ENCODE results near the gene RPS6KA2.
"Not testable (repeated sequence)": the region's sequence is repeated elsewhere in the genome, so short reads cannot be mapped to it uniquely, and the experiment has no call there.

Gene RPS6KA2

GRCh38 chr6:166589337-166589731 is 37.7 kb downstream of the RPS6KA2 start:
- DNase-seq = no peak

DNA sequence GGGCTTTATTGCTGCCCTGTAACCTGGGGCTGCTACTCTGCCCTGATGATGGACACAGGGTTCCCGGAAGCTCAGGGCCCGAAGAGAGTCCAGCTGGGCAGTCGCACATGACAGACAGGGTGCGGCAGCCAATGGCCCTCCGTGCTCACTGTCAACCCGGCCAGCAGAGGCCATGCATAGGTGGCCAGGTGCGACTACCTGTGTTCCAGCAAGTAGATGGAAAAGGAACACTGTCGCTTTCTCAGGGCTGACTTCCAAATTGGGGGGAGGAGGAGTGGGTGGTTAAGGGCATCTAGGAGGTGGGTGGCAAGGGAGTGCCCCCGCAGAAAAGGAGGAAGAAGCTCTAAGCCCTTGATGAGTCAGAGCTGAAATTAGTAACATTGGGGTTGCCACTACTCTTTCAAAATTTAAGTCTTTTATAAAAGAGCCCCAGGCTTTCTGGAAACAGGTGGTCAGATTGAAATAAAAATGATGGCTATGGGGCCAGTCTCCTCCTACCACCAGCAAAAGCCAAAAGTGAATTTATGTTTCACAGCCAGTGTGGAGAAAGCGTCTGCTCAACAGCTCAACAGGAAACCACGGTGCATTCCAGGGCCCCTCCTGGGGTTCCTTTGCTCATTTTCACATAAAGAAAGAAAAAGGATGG is 38.2 kb downstream of the RPS6KA2 start:
- DNase-seq = peak; percentile 72 to 87 (median 85)

DNA sequence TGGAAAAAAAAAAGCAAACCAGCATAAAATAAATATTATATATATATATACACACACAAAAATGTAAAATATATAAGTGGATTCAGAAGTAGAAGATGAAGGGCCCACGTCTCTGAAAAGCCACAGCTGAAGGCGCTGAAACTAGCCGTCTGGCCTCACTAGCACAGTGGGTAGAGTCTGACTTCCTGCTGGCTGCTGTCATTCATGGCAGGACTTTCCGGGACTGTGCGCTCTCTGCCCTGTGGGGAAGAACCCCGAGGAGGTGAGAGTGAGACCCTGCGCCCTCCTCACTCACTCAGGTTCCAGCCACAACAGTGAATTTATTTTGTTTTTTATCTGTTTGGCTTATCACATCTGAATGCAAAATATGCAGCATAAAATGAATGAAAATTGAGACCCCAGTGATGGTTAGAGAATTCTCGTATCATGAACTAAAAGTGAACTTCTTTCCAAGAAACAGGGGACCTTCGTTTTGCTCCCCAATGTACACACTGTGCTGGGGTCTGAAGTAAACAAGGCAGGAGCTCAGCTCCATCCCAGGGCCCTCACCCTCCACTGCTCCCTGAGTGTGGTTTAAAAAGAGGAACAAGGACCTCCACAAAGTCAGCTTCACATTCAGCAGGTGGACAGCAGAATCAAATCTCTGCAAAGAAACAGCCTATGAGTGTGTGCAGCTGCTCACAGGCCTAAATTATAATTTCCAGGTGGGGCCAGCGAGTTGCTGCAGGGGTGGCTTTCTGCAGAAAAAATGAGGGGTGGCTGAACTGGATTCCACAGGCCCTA is 39.2 kb downstream of the RPS6KA2 start:
- peak; percentile 68 to 73 (median 72) for DNase-seq

- no peak for DNase-seq
Observed at GRCh38 chr6:166586424-166587156, 40.5 kb downstream of the RPS6KA2 start, which contains the start of gene RAMACL. RAMACL (minus strand) TSS chr6:166586678; CDS start chr6:166586477, 201 bp downstream.

DNA sequence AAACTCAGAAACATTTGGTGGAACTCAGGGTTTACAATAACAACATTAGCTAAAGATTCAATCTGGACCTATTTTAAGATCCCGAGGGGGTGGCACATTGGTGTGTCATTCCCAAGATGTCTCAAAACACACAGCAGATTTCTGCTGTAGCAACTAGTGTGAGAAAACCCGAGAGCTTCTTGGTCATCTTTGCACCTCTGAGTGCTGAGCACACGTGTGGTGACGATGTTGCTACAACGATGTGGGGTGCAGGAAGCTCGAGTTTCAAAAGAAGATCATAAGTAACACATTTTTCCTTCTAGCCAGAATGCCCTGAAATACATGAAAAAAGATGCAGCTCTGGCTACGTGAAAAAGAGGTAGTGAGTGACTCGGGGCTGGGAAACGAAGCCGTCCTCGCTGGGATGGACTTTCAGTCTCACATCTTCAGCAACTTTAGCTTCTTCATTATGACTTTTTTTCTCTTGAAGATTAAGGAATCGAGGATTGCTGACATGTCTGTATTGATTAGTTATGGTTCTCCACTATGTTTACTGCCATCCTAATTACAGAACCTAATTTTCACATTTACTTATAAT is 42.1 kb downstream of the RPS6KA2 start:
- peak; percentile 46 to 65 (median 48) for DNase-seq

DNA sequence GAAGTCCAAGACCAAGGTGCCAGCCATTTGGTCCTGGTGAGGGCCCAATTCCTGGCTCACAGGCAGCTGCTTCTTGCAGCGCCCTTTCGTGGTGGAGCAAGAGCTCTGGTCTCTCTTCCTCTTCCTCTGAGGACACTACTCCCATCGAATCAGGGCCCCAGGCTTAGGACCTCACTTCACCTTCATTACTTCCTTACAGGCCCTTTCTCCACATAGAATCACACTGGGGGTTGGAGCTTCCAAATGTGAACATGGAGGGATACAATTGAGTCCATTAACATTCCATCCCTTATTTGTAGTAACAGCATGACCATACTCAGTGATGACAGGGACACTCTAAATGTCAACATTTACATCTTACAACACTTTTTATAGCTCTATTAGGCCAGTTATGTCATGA is 42.9 kb downstream of the RPS6KA2 start:
- DNase-seq = peak; percentile 35 to 57 (median 53)

DNA sequence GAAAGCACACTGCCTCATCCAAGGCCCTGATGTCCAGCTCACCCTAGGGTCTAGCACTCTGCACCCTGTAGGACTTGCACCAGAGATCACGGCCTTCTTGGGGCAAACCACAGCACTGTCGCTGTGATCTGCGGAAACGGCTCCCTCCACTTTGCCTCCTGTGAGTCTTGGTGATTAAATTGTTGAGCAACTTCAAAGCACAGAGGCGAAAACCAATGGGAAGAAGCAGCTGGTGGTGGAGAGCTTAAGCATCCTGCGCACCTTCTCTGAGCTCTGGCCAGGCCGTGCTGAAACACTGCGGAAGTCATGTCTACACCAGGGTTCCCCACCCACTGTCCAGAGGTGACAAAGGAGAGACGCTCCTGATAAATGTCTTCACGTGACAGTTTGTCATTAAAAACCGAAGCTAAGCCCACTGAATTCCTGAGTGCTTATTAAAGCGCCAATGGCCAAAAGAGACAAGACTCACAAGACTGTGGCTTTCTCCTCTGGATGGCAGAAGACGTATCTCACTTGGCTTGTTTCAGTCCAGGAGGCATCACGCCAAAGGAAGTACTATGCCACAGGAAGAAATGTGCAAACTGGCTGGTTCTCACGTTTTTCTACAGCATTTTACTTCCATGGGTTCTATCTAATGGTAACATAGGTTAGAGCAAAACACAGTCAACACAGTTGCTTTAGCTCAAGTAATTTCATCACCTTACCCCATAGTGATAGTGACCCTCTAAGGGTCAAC is 43.7 kb downstream of the RPS6KA2 start:
- DNase-seq = no peak

- no peak for DNase-seq
Observed at GRCh38 chr6:166582258-166582657, 44.8 kb downstream of the RPS6KA2 start.

DNA sequence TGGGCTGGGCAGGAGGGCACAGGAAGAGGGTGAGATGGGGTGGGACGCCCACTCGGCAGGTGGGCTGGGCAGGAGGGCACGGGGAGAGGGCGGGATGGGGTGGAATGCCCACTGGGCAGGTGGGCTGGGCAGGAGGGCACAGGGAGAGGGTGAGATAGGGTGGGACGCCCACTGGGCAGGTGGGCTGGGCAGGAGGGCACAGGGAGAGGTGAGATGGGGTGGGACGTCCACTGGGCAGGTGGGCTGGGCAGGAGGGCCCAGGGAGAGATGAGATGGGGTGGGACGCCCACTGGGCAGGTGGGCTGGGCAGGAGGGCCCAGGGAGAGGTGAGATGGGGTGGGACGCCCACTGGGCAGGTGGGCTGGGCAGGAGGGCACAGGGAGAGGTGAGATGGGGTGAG is 45.2 kb downstream of the RPS6KA2 start:
- DNase-seq = not testable (repeated sequence)

GRCh38 chr6:166581091-166581511 is 46.0 kb downstream of the RPS6KA2 start:
- DNase-seq = no peak

DNA sequence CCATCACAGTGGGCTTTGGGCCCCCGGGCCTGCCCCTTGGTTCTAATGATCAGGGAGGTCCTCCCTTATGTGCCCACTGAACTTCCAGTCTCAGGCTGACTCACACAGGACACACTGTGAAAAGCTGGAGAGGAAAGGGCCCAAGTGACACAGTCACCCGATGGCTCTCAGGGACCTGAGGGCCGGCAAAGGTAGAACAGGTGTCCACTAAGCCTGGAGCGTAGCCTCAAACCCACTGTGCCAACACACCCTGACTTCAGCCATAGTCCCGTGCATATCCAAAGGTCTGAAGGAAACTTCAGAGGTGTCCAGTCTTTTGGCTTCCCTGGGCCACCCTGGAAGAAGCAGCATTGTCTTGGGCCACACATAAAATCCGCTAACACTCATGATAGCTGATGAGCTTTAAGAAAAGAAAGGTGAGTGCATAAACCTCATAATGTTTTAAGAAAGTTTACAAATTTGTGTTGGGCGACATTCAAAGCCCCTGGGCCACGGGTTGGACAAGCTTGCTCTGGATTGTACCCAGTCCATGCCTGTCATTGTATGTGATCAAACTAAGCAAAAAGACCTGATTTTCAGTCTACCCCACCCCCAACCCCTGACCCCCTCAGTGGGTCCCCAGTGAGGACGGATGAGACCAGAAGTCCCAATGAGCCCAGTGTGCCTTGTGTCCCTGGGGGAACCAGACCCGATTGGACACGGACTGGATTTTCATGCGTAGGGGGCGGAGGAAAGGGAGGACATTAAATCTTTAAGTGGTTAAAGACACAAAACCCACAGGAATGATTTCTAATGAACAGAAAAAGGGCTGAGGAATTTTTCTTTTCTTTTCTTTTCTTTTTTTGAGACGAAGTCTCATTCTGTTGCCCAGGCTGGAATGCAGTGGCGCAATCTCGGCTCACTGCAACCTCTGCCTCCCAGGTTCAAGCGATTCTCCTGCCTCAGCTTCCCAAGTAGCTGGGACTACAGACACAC is 46.7 kb downstream of the RPS6KA2 start:
- no peak for DNase-seq

DNA sequence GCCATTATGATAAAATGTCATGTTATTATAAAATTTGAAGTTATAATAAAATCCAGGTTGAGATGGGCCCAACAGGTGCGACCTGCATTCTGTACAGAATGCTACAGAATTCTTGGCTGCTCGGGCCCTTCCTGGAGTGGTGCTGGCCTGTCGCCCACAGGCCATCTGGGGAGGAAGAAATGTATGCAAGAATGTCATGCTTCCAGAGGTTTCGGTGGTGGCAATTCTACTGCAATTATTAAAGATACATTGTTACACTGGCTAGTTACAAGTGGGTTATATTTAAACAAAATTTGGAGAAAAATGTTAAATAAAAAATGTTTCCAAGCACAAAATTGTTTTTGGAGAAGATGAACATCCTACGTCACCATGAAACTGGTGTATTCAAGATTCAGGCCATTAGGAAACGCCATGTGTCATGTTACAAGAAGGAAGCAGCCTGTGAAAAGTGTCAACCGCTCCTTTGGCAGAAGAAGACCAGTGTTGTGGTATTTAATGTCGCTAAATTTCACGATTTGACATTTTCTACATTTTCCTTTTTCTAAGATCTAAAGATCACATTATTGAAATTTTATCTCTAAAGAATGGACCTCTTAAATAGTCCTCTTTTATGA is 47.7 kb downstream of the RPS6KA2 start:
- DNase-seq = peak in 1 of 3 donors; percentile 22

GRCh38 chr6:166578536-166579236 is 48.4 kb downstream of the RPS6KA2 start:
- no peak for DNase-seq

DNA sequence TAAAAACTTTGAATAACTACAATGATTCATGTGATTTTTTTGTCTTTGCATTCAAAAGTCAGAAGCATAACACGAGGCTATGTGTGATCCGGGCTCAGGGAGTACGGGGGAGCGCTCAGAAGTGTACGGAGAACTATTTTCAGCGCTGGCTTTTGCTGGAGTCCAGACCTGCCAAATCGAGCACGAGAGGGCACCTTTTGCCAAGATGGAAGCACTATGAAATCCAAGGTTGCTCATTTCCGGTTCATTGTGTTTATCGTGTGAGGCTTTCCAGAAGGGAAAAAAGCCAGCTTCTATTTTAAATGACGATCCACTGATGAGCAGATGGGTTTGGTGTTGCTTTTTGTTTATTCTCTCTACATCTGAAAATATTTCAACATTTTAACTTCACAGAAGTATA is 51.8 kb downstream of the RPS6KA2 start:
- no peak for DNase-seq

- peak; percentile 62 to 70 (median 69) for DNase-seq
Observed at GRCh38 chr6:166573511-166574216, 53.4 kb downstream of the RPS6KA2 start.

DNA sequence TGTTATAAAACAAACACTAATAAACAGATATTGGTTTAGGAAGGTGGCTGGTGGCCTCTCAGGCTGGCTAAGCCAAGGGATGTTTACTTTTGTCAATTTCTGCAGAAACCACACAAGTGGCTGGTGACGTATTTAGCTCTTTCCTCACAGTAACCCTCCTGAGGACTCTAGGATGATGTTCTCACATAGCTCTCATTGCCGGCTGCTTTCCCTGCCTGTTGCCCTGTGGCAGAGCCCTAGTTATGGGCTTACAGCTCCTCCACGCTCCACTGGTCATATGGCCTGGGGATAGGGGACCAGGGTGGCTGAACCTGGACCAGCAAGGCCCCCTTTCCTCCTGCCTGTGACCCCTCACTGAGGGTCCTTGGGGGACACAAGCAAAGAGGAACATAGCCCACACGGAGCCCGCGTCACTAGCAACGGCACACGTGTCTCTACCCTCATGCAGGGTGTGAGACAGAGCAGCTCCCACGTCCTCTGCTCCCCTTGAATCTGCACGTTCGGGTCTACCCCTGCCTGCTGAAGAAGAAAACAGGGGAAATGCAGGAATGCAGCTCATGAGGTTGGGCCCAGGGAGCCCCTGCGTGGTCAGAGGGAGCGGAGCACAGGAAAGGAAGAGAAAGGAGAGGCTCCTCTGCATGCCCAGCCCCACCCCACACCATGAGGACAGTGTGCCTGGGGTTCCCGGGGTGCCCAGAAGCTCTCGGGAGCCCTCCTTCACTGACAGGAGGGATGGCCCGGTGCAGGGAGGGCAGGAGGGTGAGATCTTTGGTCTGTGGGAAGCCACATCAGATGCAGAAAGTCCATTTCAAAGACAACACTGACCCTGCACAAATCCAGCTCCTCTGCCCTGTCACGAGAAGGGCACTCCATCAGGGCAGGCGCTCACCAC is 54.4 kb downstream of the RPS6KA2 start:
- peak in 1 of 3 donors; percentile 22 for DNase-seq

DNA sequence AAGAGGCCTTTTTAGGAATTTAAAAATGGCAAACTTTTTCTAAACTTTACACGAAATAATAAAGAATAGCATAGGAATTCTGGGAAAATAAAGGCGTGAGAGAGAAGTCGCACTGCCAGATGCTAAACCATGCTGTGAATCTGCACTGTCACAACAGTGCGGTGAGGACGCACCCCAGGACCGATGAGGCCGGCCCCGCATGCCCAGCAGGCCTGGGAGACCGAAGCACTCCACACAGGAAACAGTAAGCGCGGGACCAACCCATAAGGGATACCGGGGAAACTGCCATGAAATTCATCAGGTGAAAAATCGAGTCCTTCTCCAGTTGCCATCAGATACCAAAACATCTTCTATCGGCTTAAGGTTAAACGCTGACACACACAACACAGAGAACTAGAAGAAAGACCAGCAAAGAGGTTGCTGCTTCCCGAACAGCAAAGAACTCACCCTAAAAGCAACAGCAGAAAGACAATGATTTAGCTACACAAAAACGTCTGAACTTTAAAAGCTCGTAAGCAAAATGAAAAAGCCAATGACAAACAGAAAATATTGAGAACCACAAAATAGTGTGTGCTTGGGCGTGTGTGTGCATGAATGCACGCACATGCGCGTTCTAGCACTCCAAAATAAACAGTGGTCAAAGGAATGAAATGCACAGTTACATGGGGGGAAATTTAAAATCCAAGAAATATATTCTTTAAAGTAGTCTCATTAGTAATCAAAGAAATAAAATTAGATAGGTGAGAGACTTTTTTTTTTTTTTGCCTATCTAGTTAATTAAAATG is 55.9 kb downstream of the RPS6KA2 start:
- no peak for DNase-seq
